SK-N-SH treated with all-trans-retinoic acid at 6 μM for 48 hours (cell line): ENCODE results near the gene LTBP3.

ENCODE experiments used
- ARNTL ChIP-seq: fragments of 450-650 bp; formaldehyde crosslinking; IDR thresholded peaks from 2 replicates; pipeline ENCODE4 v1.5.0; 2020; ENCODE audit warnings: low read depth, mild to moderate bottlenecking, moderate library complexity, borderline replicate concordance
- CREB5 ChIP-seq: fragments of 250-450 bp; sonication (Bioruptor Pico); IDR thresholded peaks from 2 replicates; pipeline ENCODE4 v1.5.1; 2020; ENCODE audit warnings: low read depth, mild to moderate bottlenecking, moderate library complexity
- CSDC2 ChIP-seq: fragments of 250-450 bp; sonication (Bioruptor Pico); IDR thresholded peaks from 2 replicates; pipeline ENCODE4 v1.5.0; 2020; ENCODE audit warnings: mild to moderate bottlenecking, moderate library complexity
- ESRRG ChIP-seq: fragments of 250-450 bp; sonication (Bioruptor Pico); IDR thresholded peaks from 2 replicates; pipeline ENCODE4 v1.6.1; 2021; ENCODE audit warnings: mild to moderate bottlenecking
- GLIS3 ChIP-seq: fragments of 250-450 bp; sonication (Bioruptor Pico); IDR thresholded peaks from 2 replicates; pipeline ENCODE4 v1.5.0; 2020; ENCODE audit warnings: mild to moderate bottlenecking, moderate library complexity
- TOX ChIP-seq: fragments of 250-450 bp; sonication (Bioruptor Pico); IDR thresholded peaks from 2 replicates; pipeline ENCODE4 v1.8.0; 2021; ENCODE audit warnings: mild to moderate bottlenecking, moderate library complexity, borderline replicate concordance
- ZFP3 ChIP-seq: fragments of 250-450 bp; sonication (Bioruptor Pico); IDR thresholded peaks from 2 replicates; pipeline ENCODE4 v1.5.0; 2020; ENCODE audit warnings: mild to moderate bottlenecking, moderate library complexity
- ZNF8 ChIP-seq: fragments of 450-650 bp; formaldehyde crosslinking; IDR thresholded peaks from 2 replicates; pipeline ENCODE4 v1.5.0; 2020; ENCODE audit warnings: mild to moderate bottlenecking, moderate library complexity

GRCh38 chr11:65557280-65558001, 718 bp downstream of the LTBP3 start:
- TF ChIP-seq ESRRG (CRISPR knock-in tag): no peak
- no peak for TF ChIP-seq ZFP3
- no peak for TF ChIP-seq CSDC2 (CRISPR knock-in tag)
- TF ChIP-seq ZNF8 (CRISPR knock-in tag): no peak
- TF ChIP-seq ARNTL (CRISPR knock-in tag): no peak
- no peak for TF ChIP-seq GLIS3 (CRISPR knock-in tag)
- no peak for TF ChIP-seq CREB5 (CRISPR knock-in tag)
- no peak for TF ChIP-seq TOX (CRISPR knock-in tag)
